HG03025 (cell line): ENCODE results near the gene PDE4B.

Experiments
- ATAC-seq: cut with Tn5 transposase; IDR thresholded peaks from one replicate; pipeline ENCODE4 v1.9.1; 2021; ENCODE audit warnings: mild to moderate bottlenecking, moderate library complexity; ENCODE audit not compliant: unreplicated experiment, low FRiP score

Gene PDE4B

DNA sequence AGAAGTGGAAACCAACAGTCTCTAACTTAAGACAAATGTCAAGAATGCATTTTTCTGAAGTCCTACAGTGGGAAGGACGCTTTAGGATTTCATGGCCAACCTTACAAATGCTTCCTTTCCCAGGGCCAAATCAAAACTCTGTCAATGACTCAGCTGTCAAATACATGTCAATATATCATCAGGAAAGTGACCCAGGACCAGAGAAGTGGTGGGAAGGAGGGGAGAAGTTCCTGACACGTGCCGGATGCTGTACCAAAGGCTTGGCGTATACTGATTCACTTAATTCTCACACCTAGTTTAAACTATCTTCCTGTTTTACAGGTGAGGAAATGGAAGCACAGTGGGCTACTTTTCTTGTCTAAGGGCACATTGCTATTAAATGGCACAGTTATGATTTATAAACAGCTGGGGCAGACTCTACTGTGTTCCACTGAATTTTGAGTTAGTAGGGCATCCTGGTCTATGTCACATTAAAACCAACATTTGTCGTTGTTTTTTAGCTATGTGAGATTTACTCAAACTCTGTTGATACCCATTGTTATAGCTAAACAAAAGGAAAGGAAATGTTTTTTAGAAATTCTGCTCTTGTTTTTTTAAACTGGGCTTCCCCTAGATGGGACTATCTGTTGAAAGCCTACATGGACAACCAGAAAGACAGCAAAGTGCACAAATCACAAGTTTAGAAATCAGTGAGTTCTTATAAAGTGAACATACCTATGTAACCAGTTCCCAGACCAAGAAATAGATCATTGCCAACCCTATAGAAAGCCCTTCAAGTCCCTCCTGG is 533.1 kb downstream of the PDE4B start:
- ATAC-seq, result no peak

DNA sequence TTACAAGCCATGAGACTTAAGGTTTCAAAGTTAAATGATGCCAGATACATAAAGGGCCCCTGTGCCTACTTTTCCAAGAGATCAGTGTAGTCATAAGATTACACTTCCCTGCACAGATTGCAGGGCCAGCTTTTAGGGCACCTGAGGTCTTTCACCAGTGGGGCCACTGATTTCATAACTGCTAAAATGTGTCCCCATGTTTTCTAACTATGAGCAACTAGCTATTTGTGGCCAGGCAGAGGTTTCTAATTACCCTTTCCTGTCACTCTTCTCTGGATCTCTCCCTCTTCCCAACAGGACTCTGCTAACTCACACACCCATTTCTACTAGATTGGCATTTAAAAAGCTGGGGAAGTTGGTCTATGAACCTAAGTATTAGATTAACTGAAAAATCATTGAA is 534.2 kb downstream of the PDE4B start:
- no peak for ATAC-seq

DNA sequence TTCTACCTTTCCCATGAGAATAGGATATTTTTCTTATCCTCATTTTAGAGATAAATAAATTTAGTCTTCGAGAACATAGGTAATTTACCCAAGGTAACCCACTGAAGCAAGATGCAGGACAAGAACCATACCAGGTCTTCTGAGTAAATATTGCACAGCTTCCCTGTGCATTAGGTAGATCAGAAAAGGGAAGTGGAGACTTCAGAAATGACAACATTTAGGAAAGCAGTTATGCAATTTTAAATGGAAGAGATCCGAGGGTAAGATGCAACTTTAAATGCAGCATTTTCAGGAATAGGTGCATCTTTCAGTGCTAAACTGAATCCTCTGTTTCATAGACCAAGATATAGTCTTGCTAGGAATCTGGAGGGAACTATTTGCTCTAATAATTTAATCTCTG is 534.9 kb downstream of the PDE4B start:
- no peak for ATAC-seq

DNA sequence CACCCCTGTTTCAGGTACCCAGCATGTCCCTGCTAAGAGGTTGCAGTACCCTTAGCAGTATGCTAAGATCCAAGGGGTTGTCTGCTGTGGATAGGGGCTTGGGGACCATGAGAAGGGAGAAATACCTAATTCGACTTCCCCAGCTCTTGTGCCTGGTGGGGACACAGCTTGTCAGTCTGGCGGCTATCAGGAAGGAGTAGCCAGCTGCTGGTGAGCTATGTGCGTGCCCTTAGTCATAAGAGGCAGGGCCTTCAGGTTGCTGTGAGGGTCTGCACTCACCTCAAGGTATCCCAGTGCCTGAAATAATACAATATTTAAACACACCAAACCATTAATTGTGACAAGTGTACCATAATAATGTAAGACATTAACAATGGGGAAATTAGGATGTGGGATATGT is 536.2 kb downstream of the PDE4B start:
- no peak for ATAC-seq

DNA sequence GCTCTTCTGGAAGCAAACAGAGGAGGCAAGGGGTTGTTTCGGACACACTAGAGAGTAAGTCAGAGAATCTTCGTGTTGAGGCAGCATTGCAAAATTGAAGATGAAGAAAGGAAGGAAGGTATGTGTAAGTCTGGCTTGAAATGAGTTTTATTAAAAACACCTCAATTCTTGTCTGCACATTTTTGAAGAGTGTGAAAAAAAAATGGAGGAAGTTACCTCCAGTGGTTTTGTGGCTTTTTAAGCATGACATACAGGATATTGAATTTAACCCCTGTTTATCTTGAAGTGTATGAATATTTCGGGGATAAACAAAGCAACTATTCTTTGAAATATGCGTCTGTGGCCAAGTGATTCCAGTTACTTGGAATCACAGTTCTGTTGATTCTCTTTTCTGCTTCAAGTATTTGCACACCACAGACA is 538.0 kb downstream of the PDE4B start:
- ATAC-seq, result no peak

DNA sequence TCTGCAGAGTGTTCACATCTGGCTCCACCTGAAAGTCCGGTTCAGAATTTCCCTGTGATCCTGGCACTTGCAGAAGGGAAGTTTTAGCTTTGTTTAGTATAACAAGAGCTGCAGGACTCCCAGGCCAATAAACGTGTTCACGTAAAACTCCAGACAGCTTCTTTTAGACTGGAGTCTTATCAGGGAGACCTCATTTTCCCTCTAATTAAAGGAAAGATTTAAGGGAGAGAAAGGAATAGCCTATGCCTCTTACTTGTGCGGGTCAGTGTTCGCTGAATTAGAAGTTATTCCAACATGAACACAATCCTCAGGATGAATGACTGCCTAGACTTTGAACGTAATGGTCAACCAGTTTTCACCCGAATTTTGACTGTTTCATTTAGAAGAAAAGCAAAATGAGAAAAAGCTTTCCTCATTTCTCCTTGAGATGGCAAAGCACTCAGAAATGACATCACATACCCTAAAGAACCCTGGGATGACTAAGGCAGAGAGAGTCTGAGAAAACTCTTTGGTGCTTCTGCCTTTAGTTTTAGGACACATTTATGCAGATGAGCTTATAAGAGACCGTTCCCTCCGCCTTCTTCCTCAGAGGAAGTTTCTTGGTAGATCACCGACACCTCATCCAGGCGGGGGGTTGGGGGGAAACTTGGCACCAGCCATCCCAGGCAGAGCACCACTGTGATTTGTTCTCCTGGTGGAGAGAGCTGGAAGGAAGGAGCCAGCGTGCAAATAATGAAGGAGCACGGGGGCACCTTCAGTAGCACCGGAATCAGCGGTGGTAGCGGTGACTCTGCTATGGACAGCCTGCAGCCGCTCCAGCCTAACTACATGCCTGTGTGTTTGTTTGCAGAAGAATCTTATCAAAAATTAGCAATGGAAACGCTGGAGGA is 539.2 kb downstream of the PDE4B start:
- no peak for ATAC-seq

DNA sequence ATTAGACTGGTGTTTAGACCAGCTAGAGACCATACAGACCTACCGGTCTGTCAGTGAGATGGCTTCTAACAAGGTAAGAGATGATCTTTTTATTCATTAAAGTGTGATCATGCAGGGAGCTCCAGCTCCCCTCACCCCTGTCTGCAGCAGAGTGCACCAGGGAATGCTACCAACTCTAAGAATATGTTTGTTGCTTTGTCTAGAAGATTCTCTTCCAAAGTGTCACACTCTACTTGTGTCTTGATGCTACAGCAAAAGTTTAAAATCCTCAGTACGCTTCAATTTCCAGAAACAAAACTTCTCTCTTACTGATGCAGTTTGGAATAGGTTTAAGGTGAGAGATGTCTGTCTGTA is 539.8 kb downstream of the PDE4B start:
- no peak for ATAC-seq

DNA sequence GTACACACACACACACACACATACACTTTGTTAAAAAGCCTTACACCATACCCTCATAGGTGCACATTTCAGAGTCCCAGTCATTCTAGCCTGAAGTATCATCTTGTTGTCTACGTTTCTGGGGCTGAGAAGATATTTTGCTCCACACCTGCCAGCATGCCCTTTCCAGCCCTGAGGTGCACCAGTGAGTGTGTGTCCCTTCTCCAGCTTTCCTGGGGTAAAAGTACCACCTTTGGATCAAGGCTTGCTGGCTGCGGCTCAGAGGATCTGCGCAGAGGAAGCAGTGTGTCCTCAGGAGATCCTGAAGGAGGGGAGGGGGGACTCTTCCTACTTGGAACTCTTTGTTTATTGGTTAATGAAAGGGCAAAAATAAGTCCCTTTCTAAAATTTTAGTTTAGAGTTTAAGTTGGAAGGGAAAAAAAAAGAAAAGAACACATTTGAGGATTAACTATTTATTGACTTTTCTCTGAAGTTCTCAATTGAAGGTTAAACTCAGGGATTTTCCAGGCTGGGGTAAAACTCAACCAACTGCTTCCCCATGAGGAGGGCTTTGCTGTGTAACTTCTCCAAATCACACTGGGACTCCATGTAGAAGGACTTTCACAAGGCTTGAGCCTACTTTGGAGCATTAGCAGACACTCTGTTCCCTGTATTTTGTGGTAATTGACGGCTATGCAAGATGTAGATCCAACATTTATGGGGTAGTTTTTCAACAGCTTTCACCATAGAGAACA is 540.9 kb downstream of the PDE4B start:
- no peak for ATAC-seq

DNA sequence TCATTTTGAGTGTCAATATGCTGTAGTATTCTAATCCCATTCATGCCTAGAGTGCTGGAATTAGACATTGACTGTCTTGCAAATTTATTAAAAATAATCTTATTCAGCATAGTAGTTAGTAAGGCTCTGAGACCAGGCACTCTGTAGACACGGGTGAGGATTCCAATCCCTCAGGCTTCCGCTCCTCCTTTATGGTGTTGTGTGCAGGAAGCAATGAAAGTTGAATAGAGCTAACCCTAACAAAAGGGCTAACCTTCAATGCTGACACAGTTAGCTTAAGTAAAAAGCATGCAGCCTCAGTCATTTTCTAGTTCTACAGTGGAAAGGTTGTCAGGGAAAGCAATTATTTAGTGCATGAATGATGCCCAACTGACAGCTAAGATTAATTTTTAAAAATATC is 541.6 kb downstream of the PDE4B start:
- no peak for ATAC-seq

DNA sequence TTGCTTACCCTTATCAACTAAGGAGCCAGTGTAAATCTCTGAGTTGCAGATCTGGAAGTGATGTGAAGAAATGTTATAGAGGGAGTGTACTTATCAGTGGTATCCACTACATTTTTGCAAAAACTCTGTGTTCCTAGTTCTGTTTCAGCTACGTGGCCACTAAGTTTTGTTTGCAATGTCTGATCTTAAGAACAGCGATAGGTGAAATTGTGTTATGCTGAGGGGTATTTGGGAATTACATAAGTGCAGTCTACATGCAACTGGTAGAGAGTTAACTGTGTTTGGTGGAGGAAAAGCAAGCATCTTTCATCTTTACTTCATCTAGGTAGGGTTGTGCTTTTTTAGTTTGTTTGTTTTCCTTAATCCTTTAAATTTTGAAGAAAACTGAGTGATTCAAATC is 542.4 kb downstream of the PDE4B start:
- ATAC-seq, result no peak

DNA sequence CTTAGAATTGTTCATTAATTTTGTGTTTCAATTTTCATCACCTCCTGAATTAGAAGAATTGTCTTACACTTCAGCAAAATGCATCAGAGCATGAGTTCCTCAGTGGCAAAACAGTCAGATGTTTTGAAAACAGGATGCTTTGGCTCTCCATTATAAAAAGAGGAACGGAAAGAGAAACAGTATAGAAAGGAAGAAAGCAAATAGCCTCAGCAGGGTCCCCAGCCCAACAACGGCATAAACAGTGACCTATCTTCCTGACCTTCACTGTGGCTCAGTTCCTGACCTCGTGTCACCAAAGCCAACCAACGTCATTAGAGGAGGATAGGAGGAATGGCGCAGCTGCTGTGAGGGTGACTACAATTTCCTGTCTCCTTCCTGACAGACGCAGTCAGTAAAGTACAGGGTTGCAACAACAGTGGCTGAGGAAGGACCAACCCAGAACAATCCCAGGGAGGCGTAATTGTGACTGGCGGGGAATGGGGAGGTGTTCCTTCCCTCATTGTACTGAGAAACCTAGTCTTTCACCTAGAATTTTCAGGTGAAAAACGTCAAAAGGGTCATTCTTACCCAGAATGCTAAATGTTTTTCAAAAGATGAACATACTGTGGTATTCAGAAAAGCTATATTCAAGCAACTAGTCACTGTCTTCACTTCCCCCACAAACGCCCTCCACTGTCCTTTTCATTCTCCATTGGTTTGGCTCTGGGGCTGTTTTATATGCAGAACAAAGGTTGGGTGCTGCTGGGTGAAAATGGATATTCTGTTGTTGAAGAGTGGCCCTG is 543.4 kb downstream of the PDE4B start:
- ATAC-seq, result peak; percentile 78

DNA sequence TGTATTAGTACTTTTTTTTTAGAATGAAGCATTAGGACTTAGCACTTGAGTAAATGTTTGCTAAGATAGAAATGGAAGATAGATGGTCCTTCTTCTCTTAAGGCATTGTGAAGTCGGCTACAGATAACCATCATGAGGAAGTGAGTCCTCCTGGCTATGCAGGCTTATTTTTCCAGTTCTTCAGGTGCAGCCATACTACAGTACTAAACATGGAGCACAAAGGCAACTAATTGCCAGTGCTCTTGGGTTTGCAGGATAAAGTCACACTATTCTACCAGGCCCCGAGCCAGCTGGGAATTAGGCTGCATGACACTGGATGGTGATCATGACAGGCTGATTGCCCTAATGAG is 543.9 kb downstream of the PDE4B start:
- no peak for ATAC-seq

DNA sequence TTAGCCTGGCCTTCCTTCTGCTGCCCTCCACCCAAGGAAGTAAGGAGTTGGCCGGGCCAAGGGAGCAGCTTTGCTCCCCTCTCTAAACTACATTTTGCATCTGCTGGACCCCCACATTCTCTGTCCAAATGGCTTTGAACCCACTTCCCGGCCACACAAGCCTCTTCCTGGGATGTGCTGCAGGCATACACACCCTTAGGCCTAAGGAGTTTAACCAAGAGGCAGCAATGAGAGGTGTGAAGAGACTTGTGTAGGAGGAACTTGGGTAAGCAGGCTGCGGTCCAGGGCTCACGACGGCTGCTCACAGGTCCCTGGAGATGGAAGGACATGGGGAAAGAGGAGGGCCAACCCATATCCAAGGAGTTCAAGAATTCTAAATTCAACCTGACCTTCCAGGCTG is 544.6 kb downstream of the PDE4B start:
- no peak for ATAC-seq

DNA sequence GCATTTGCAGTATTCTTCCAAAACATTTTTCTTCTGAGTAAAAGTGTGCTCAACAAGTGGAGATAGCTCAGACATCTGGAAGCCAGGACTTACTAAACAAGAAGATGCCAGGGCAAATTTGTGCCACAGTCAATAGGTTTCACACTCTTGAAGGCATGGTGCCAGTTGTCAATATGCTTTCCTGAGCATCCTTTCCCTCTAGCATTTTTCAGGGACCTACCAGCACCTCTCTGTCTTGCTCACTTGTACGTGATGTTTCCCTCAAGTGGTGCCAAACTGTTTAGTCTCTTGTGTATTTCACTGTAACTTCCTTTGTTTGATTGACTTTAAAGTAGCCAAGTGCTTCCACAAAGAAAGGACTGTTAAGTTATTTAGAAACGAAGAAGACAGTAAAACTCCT is 547.2 kb downstream of the PDE4B start:
- no peak for ATAC-seq

DNA sequence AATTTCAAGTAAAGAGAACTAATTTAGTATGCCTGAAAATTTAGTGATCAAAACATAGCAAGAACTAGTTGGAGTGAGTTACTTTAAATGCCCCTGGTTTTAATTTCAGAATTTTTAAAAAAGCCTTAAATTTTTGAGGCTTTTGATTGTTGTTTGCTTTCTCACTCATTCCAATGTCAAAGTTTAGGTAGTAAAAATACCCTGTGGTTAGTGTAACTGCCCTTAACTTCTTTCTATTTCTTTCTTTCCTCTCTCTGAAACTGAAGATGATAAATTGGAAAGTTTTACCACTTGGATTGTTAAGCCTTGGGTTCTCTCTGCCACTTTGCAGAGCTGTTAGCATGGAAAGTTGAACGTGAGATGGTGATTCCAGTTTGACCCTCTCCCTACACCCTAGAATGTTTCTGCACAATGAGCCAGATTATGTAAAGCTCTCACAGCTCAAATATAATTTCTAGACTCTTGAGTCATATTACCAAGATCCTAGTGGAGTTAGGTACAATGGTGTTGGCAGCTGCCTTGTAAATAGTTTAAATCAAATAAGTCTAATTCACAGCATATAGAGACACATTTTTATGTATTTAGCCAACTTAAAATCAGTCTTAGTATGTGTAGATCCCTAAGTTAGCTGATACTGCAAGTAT is 548.9 kb downstream of the PDE4B start:
- ATAC-seq, result no peak

DNA sequence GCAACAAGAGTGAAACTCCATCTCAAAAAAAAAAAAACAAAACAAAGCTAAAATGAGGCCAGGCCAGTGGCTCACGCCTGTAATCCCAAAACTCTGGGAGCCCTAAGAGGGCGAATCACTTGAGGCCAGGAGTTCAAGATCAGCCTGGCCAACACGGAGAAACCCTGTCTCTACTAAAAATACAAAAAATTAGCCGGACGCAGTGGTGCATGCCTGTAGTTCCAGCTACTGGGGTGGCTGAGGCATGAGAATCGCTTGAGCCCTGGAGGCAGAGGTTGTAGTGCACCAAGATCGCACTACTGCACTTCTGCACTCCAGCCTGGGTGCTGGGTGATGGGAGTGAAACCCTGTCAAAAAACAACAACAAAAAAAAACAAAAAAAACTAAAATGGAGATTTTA is 550.0 kb downstream of the PDE4B start:
- ATAC-seq, result peak; percentile 57

DNA sequence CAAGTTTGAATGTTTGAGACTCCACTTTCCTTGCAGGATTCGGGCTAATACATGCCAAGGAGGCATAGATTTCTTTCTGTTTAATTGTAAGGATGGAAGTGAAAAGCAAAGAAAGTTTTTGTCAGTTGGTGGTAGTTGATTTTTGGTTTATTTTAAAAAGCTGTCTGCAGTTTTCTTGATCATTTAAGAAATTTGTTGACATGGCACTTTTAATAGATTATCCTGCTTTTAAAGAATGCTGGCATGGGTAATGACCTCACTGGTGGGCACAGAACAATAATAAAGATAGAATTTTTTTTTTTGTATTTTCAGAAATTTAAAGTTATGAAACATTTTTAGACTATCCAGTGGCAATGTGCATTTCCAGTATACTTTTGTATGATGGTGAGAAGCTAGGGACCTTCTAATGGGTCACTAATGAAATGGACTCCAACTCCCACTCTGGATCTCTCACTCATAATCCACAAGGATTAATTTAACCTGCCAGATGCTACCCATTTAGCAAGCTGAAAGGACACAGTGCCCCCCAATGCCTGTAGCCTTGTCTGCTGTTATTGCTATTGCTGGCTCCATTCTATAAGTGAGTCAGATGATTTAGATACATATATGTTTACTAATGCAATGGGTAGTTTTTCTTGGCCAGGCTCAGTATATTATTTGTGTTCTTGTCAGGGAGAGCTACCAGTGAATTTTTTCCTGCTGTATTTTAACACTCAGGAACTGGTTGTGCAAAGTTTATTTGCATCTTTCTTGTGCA is 551.1 kb downstream of the PDE4B start:
- ATAC-seq, result no peak

DNA sequence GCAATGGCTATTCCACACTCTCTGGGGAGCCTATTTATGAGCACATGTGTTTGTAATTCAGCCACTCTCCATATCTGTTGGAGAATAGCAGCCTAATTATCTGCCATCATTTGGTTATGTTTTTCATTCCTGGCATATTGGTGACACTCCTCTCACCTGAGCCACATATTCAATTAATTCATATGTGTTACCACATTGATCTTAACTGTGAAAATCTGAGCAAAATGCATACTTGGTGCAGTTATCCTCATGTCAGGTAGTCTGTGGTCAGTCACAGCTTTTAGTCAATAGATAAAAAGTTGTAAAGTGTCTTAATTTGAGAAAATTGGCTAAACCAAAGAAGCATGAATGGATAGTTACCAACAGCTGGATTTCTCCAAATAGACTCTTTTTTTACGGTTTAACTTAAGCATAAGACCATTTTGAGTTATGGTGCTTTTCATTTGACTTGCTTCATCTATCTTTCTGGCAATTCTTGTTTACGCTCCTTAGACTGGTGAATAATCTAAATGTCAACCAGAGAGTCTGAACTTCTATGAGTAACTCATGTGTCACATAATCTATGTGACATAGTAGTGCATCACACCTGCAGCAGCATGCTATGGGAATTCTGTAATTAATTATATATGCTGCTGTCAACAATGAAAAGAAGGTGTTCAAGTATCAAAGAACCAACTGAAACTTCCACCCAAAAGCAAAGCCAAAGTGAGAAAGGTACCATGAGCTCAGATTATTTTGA is 553.5 kb downstream of the PDE4B start:
- no peak for ATAC-seq

DNA sequence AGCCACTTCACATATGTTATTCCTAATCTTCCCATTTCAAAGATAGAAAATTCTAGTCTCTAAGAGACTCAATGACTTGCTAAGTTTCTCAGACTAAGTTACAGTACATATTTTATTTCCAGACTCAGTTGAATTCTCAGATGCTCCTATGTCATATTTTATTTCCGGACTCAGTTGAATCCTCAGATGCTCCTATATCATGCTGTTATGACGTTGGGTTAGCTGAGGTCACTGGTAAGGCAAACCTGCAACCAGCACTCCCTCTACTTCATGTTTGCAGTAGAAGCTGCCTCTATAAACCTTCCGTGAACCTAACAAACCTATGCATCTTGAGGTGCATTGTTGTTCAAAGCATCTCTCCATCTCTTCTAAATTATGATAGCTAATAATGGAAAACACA is 554.2 kb downstream of the PDE4B start:
- no peak for ATAC-seq
